Stimulated activated CD8-positive, alpha-beta memory T cell treated with anti-CD3 and anti-CD28 coated beads, Interleukin-15, amount 100 ng/mL, for 1 hour (primary cell): ENCODE measurements around the gene OBSL1.

Source experiments
- DNase-seq: peaks from one replicate; pipeline ENCODE4 v3.0.0-alpha.2; 2020; ENCODE audit warnings: low read depth

The OBSL1 gene

DNA sequence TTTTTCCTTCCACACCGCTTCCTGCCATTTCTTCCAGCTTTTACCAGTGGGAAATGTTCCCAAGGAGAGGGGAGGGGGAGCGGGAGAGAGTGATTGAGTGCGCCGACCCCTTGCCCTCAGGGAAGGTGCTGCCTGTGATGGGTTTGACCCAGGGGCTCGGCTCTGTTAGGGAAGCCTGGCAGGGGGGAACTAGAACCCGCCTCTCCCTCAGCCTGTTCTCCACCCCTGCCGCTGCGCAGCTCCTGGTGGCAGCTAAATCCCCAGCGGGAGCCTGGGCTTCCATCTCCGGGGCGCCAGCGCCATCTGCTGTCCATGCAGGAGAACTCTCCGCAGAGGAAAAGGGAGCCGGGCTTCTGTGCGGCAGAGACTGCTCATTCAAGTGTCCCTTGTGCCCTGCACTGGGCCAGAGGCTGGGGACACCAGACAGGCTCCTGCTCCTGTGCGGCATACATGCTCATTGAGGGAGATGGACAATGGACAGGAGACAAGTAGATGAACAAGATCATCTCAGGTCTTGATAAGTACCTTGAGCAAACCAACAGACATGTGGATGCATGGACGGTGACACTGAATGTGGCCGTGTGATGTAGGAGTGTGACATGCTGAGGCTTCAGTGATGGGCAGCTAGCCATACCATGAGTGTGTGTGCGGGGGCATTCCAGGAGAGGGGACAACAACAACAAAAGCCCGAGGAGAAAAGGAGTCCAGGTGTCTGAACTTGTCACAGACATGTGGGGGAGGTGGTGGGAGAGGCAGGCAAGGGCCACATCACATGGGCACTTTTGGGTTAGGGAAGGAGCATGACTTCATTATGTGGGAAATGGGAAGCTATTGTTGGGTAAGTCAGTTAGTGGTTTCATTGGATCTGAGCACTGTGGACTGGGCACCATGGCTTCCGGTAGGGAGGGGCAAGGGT is 41.0 kb downstream of the OBSL1 start:
- peak; percentile 77 for DNase-seq

- DNase-seq = no peak
These were observed 43.9 kb downstream of the OBSL1 start for GRCh38 chr2:219527472-219527871.

DNA sequence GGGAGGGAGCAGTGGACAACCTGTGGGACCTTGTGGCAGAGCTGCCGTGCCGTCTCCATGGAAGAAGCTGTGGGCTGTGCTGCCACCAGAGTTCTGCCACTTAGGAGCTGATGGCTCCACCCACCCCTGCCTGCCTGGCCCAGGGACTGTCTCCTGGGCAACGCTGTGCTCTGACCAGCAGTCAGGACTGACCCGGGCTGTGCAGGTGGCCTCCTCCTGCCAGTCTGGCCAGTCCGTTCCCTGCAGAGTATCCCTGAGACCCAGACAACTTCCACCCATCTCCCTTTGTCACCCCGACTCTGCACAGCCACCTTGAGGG is 44.3 kb downstream of the OBSL1 start:
- DNase-seq = no peak

GRCh38 chr2:219526320-219527075 is 44.8 kb downstream of the OBSL1 start:
- no peak for DNase-seq

- DNase-seq = no peak
These were observed 45.7 kb downstream of the OBSL1 start for GRCh38 chr2:219525533-219526232.

DNA sequence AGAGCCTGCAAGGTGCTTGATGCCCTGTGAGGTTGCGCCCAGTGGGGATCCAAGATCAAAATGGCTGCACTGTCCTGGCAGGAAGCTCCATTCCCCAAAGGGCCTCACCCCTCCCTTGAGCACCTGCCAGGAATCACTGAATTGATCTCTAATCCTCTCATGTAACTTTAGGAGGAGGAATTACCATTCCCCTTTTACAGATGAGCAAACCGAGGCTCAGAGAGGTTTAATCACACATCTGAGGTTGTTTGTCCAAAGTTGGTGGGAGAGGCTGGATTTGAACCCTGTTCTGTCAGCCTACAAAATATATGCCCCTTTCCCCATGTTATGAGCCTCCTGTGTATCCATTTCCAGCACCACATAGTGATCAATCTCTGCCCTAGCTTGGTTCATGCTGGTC is 46.5 kb downstream of the OBSL1 start:
- no peak for DNase-seq

DNA sequence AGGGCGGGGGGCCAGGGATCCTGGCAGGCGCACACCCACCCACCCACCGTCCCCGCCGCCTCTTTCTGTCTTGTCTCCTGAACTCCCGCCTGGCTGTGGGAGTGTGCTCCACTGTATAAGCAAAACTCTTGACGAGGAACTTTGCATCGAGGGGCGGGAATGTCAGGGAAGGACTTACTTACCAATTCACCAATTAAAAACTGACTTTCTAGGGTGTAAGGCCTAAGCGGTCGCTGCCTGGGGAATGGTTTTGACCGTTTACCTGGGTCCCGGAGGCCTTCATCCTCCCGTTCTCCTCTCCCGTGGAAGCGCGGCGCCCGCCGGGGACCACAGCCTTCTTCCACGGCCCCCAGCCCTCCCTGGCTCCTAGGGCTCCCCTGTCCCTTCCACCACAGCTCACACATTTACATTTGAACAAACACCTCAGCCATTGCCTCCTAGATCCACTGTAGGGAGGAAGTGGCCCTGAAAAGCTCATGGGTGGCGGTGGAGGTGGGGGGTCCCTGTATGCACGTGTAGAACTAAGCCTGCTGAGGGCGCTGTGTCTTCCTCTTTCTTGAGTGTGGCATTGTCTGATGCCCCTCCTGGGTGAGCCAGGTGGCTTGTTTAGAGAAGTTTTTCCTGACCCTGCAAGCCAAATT is 48.2 kb downstream of the OBSL1 start:
- no peak for DNase-seq

- no peak for DNase-seq
These were observed 49.0 kb downstream of the OBSL1 start for GRCh38 chr2:219522111-219523030.

- no peak for DNase-seq
These were observed 50.1 kb downstream of the OBSL1 start for GRCh38 chr2:219521066-219521880.

- no peak for DNase-seq
These were observed 51.3 kb downstream of the OBSL1 start for GRCh38 chr2:219520079-219520478.

DNA sequence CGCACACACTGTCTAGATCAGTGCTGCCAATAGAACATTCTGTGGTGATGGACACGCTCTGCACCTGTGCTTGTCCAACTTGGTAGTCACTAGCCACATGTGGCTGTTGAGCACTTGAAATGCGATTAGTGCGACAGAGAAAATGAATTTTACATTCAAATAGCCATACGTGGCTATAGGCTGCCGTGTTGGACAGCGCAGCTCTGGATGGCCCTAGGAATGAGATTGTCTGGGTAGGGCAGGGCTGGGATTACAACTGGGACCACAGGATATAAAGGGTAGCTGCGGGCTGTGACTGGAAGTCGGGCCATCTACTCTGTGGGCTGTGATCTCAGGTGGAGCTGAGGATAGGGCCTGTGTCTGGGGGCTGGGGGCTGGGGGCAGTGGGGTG is 51.8 kb downstream of the OBSL1 start:
- no peak for DNase-seq

DNA sequence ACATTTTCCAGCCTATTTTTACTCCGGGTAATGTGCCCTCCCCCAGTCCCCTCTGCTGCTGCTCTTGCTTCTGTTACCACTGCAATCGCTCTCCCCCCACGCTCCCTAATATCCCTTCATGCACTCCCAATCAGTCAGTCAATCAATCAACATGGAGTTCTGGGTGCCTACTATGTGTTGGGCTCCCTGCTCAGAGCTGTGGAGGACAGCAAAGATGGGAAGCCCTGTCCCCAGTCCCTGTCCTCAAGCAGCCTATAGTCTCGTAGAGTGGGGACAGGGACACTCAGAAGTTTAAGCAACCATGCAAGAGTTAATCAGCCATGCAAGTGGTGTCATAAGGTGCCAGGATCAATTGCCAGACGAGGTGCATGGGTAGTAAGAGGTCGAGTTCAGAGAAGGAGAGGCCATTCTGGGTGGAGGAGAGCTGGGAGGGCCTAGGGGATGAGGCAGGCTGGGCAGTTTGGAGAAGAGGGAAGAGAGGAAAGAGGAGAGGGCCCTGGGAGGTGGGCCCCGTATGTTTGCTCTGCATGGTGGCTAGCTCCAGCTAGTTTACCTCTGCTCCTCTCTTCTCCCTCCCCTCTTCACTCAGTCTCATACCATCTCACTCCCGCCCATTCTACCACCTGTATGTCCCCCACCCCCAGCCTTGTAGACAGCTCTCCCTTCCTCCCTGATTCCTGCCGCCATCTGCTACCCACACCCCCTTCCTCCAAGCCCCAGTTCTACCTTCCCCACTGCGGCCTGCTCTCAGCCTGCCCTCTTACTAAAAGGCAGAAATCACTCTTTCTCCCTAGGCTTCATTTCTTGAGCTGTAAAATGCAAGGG is 53.2 kb downstream of the OBSL1 start:
- DNase-seq = no peak

GRCh38 chr2:219516888-219517287 is 54.5 kb downstream of the OBSL1 start:
- no peak for DNase-seq

DNA sequence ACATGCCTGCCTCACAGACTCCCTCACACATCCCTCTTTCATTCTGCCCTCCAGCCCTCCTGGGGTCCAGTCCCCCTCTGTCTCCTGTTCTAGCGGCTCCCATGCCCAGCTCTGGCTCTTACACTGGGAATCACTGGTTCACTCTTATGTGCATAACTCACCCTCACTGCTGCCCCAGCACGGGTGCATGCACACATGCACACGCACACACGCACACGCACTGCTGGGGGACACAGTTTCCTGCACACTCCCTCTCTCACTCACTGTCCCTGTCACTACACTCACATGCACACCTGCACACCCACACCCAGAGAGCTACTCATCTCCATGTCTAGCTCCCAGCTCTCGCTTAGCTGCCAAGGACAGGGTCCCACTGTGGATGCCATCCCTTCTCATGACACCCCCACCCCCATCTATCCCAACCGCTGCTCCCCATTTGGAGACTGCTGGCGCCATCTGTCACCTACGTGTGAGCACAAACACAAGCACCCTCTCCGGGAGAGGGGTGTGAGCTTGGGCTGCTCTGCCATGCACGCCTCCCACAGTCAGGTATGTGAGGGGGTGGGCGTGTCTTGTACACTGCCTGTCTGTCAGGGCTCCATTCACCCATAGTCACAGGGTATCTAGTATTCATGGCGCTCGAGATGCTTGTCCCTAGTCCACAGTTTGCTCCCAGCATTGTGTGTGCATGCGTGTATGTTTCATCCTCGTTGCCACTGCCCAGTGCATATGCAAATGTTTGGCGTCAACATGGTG is 55.3 kb downstream of the OBSL1 start:
- DNase-seq = no peak

DNA sequence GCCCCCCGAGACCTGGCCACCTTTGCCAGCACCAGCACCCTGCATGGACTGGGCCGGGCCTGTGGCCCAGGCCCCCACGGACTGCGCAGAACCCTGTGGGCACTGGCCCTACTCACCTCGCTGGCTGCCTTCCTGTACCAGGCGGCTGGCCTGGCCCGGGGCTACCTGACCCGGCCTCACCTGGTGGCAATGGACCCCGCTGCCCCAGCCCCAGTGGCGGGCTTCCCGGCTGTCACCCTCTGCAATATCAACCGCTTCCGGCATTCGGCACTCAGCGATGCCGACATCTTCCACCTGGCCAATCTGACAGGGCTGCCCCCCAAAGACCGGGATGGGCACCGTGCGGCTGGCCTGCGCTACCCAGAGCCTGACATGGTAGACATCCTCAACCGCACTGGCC is 56.5 kb downstream of the OBSL1 start:
- no peak for DNase-seq

DNA sequence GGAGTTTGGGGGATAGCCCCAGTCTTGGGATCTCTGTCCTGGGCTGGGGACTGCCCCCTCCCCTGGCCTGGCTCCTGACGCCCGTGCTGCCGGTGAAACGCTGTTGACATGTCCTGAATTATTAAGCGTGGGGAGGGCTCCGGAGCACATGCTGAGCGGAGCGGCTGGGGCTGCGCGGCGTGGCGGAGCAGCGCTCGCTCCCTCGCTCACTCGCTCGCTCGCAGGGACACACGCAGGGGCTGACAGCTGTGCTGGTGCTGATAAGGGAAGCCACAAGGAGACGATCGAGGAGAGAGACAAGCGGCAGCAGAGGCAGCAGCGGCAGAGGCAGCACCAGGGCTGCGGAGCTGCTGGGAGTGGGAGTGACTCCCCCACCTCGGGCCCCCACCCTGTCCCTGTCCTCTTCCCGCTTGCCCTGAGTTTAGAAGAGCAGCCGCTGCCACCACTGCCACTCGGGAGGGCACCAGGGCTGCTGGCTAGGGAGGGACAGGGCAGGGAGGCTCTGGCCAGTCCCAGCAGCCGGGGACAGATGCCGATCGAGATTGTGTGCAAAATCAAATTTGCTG is 57.1 kb downstream of the OBSL1 start, which contains the start of gene ASIC4:
TSS of gene ASIC4 (plus strand) at position 287 of the 566 bp plus-strand sequence. CDS start at position 530, 243 bp downstream.
- no peak for DNase-seq

DNA sequence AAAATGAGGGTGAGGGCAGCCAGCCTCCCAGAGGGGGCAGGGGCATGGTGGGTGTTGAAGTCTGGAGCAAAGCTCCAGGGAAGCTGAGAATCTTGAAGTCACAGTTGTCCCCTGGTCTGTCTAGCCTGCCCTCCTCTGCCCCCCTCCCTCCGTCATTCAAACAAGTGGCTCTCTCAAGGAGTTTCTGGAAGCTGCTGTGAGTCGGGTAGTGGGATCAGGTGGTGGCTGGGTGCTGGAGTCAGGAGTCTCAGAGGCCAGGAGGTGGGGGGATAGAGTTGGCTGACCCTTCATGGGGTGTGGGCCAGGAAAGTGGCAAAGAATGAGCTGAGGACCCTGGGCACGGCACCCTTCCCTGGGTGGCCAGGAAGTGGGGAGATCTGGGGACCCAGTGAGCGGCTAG is 57.6 kb downstream of the OBSL1 start:
- DNase-seq = no peak

DNA sequence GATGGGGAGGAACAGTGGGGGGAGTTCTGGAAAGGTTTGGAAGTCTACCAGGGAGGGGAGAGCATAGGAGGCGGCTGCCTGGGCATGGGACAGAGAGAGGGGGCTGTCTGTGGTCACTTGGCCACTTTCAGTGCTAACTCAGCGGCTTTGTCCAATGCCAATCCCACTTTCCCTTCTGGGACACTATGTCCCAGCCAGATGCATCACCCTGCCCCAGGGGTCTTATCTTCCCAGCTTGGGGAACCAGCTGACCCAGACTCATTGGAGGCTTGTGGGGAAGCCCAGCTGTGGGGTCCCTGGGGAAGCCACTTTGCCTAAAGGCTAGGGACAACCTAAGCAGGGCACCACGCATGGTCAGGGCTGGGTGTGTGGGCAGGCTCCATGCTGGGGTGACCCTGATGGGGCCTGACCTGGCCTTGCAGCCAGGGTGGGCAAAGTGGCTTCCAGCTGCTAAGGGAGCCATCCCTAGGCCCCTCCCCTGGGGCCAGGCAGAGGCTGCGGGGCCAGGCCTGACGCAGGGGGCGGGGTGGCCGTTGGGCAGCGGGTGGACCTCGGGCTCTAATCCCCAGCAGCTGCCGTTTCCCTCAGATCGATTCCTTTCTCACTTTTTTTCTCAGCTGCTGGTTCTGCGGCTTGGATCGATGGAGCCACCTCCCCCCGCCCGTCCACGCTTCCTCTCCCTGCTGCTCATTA is 58.7 kb downstream of the OBSL1 start:
- no peak for DNase-seq
